Measurements from ENCODE around the gene MRPS10. TPM values are rescaled to one million over a fixed set of nuclear protein-coding genes. Genes with fewer than 3 reads are reported as not detected.

Gene MRPS10
- total RNA-seq, 1 experiment from 2014 or later, result 62.1 TPM

DNA sequence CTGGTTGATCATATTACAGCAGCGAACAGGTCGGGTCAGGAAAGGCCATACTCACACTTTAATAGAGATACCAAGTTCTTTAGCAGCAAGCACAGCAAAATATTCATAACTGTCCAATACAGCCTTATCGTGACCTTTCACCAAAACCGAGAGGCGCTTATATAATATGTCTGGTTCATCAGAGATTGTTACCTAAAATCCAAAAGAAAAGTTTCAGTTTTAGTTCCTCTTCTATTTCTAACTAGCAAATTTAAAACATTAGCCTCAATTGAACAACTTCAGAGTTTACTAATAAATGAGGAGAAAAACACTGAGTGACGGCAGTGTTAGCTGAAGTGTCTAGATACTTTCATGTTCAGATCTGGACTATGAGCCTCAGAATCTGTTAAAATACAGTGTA, 5.9 kb downstream of the MRPS10 start:
- Histone ChIP-seq H4K20me1 (ENCODE audit: insufficient read depth) (no peaks in the 10 kb centered on the region), H3K4me2 (ENCODE audit: low read length) (no peak overlapping the region), H3K9ac (ENCODE audit: low read length) (no peak overlapping the region), H3K27me3 (ENCODE audit: insufficient read depth, low read length) (no peaks in the 10 kb centered on the region), H3K9me2 (ENCODE audit: insufficient read depth) (no peaks in the 10 kb centered on the region), H3K4me3 (replicated peaks in 1 of 2; ENCODE audit: low read depth in 1 of 2, low read length in 2 of 2) (no peak overlapping the region), H3K9me3 (ENCODE audit: control insufficient read depth in 1 of 2, insufficient read depth in 1 of 2, low read depth in 1 of 2, low read length in 2 of 2) (no peaks in the 10 kb centered on the region), H3K4me1 (ENCODE audit: control insufficient read depth in 1 of 2, insufficient read depth in 2 of 2, low read length in 2 of 2) (peaks cover 3 to 25% of the 10 kb centered on the region in 2 experiments; a peak in 3 of 4 replicates), H3K27ac (ENCODE audit: low read depth, low read length) (no peak overlapping the region), H3K79me2 (ENCODE audit: insufficient read depth, low read length) (peaks cover 41% of the 10 kb centered on the region), H3K36me3 (ENCODE audit: control insufficient read depth in 1 of 2, insufficient read depth in 2 of 2, low read length in 2 of 2) (peaks cover 36 to 38% of the 10 kb centered on the region in 2 experiments), H2AFZ (ENCODE audit: low read depth, low read length, poor library complexity, severe bottlenecking) (no peak overlapping the region)
- ATAC-seq (no peak), DNase-seq (ENCODE audit: low read depth, low spot score) (no peak)
- CTCF ChIA-PET, result no interaction called here
- POLR2A ChIA-PET, result no interaction called here
- RAD21 ChIA-PET (ENCODE audit: low non-redundant PET in 1 of 2, low total read pairs in 2 of 2, uncharacterized antibody in 2 of 2, unreplicated experiment in 2 of 2), result no interaction called here
- intact Hi-C loops (cut with micrococcal nuclease), result loop anchor here (10.0 kb wide), 1 partner anchor 427 kb away; the partner anchor contains the start of genes PRICKLE4 and TOMM6
- no TSS peak for BruUV-seq (replicated peaks)
- TF ChIP-seq, protein P1, sequence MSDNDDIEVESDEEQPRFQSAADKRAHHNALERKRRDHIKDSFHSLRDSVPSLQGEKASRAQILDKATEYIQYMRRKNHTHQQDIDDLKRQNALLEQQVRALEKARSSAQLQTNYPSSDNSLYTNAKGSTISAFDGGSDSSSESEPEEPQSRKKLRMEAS (IDR thresholded peaks at IDR 0.05), result no peak
- TF ChIP-seq FOSL1 (IDR thresholded peaks at IDR 0.05; ENCODE audit: low read depth) (no peak), ELF1 (IDR thresholded peaks at IDR 0.05; ENCODE audit: borderline replicate concordance, low read depth) (no peak), CEBPB (IDR thresholded peaks at IDR 0.05; ENCODE audit: low read depth) (no peak), ZBTB33 (IDR thresholded peaks at IDR 0.05; ENCODE audit: extremely low read depth, insufficient replicate concordance, low read length) (no peak), CBX3 (IDR thresholded peaks at IDR 0.05; ENCODE audit: low read depth) (no peak), EZH2 (IDR thresholded peaks at IDR 0.05) (no peak), JUND (IDR thresholded peaks at IDR 0.05) (no peak), CTCF (IDR thresholded peaks at IDR 0.05 in 2 of 3, conservative IDR thresholded peaks at IDR 0.05 in 1 of 3; ENCODE audit: borderline replicate concordance in 1 of 3, insufficient read depth in 1 of 3, low read depth in 2 of 3, low read length in 2 of 3) (no peak), TCF7L2 (IDR thresholded peaks at IDR 0.05; ENCODE audit: borderline replicate concordance, extremely low read depth, insufficient read depth, insufficient read length) (no peak), RAD21 (IDR thresholded peaks at IDR 0.05; ENCODE audit: low read depth) (no peak), EZH2phosphoT487 (IDR thresholded peaks at IDR 0.05; ENCODE audit: borderline replicate concordance) (no peak), SP1 (IDR thresholded peaks at IDR 0.05; ENCODE audit: low read depth) (no peak), ZNF274 (IDR thresholded peaks at IDR 0.05; ENCODE audit: low read depth, low read length) (no peak), POLR2A (IDR thresholded peaks at IDR 0.05; ENCODE audit: borderline replicate concordance, extremely low read depth, insufficient read depth, insufficient read length) (no peak), REST (IDR thresholded peaks at IDR 0.05; ENCODE audit: low read depth) (no peak)
- TF ChIP-seq, protein P2, sequence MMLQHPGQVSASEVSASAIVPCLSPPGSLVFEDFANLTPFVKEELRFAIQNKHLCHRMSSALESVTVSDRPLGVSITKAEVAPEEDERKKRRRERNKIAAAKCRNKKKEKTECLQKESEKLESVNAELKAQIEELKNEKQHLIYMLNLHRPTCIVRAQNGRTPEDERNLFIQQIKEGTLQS (IDR thresholded peaks at IDR 0.05), result no peak
